GM19467 (cell line): Measurements from ENCODE around the gene ZNF711.
"Not testable (repeated sequence)": the region's sequence is repeated elsewhere in the genome, so short reads cannot be mapped to it uniquely, and the experiment has no call there.

ENCODE experiments used
- ATAC-seq: cut with Tn5 transposase; IDR thresholded peaks from one replicate; pipeline ENCODE4 v1.9.1; 2021; ENCODE audit warnings: mild to moderate bottlenecking, moderate library complexity; ENCODE audit not compliant: unreplicated experiment

Gene ZNF711

DNA sequence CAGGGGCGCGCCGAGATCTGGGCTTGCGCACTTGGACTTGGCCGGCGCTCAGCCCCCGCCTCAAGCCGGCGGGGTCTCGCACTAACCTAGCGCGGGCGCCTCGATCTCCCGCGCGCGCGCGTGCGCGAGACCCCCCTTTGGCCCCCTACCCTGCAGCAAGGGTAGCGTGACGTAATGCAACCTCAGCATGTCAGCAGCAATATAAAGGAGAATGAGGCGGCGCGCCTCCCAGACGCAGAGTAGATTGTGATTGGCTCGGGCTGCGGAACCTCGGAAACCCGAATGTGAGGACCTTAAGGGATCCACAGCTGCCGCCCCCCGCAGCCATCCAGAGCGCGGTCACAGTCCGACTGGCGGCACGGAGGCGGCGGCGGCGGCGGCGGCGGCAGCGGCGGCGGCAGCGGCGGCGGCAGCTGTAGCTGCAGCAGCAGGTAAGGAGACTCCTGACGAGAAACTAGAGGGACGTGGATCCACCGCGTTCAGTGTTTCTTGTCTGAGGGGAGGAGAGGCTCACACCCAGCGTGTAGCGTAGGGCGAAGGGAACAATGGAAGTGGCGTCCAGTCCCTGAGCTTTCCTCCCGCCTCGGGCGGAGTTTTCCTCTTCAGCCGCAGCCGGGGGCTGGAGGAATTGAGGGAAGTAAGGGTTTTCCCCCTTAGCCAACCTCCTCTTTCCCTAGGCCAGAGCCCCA is at the start of gene ZNF711, which contains the start of gene SATL1:
TSS of gene ZNF711 (plus strand) at position 231 of the 689 bp plus-strand sequence. CDS start 3,582 bp downstream, outside the sequence.
TSS of gene SATL1 (minus strand) at position 19 of the 689 bp plus-strand sequence. CDS start 134,811 bp downstream, outside the sequence.
- ATAC-seq: no peak

DNA sequence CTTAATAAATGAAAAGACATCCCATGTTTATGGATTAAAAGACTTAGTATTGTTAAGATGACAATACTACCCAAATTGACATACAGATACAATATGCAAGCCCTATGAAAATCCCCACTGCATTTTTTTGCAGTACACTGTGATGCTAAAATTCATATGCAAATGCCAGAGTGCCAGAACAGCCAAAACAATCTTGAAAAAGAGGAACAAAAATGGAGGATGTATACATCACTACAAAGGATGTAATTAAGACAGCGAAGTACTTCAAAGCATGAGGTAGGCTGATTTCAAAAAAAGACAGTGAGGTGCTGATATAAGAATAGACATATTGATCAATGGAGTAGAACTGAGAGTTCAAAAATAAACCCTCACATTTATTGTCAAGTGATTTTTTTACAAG is 47.5 kb upstream of the ZNF711 start:
- no peak for ATAC-seq

DNA sequence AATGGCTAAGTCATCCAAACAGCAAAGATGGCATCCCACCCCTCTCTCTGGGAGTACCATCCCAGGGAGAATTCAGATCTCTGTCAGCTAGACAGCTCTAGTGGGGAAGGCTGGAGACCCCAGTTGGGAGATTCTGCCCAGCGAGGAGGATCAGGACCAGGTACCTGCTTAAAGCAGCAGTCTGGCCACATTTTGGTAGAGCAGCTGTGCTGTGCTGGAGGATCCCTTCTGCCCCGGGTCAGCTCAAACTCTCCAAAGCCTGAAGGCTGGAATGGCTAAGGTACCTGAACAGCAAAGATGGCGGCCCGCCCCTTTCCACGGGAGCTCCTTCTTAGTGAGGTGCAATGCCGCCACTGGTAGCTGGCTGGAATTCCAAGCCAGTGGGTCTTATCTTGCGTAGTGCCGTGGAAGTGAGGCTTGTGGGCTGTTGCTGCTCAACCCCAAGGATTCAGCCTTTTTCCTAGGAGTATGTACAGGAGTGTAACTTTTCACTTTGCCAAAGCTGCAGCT is 40.3 kb upstream of the ZNF711 start:
- ATAC-seq: no peak

DNA sequence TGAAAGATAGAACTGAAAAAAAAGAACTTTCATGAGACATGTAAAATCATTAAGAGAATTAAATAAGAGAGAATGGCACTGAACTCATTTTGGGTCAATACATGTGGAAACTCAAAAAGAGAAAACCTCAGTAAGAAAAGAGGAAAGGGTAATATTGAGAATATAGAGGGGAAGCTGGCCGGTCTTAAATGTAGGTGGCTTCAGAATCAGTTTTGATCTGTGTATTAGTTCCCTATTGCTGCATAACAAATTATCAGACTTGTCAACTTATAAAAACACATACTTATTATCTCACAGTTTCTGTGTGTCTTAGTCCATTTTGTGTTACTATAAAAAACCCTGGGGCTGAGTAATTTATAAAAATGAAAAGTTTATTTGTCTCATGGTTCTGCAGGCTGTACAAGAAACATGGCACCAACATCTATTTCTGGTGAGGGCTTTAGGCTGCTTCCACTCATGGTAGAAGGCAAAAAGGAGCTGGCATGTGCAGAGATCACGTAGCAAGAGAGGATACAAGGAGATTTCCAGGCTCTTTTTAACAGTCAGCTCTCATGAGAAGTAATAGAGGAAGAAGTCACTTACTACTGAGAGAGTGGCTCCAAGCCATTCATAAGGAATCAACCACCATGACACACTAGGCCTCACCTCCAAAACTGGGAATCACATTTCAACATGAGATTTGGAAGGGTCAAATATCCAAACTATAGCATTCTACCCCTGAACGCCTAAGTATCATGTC is 29.8 kb upstream of the ZNF711 start:
- ATAC-seq: no peak

DNA sequence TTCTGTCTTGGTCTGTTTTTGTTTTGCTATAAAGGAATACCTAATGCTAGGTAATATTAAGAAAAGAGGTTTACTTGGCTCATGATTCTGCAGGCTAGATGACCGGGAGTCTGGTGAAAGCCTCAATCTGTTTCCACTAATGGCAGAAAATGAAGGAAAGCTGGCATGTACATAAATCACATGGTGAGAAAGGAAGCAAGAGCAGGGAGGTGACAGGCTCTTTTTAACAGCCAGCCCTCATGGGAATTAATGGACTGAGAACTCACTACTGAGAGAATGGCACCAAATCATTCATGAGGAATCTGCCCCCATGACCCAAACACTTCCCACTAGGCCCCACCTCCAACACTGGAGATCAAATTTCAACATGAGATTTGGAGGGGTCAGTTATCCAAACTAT is 27.8 kb upstream of the ZNF711 start:
- ATAC-seq: no peak

GRCh38 chrX:85221361-85221760 is 22.4 kb upstream of the ZNF711 start:
- no peak for ATAC-seq

GRCh38 chrX:85223359-85223758 is 20.4 kb upstream of the ZNF711 start:
- ATAC-seq: no peak

- ATAC-seq: no peak
Observed at GRCh38 chrX:85243155-85243554, 636 bp upstream of the ZNF711 start.

DNA sequence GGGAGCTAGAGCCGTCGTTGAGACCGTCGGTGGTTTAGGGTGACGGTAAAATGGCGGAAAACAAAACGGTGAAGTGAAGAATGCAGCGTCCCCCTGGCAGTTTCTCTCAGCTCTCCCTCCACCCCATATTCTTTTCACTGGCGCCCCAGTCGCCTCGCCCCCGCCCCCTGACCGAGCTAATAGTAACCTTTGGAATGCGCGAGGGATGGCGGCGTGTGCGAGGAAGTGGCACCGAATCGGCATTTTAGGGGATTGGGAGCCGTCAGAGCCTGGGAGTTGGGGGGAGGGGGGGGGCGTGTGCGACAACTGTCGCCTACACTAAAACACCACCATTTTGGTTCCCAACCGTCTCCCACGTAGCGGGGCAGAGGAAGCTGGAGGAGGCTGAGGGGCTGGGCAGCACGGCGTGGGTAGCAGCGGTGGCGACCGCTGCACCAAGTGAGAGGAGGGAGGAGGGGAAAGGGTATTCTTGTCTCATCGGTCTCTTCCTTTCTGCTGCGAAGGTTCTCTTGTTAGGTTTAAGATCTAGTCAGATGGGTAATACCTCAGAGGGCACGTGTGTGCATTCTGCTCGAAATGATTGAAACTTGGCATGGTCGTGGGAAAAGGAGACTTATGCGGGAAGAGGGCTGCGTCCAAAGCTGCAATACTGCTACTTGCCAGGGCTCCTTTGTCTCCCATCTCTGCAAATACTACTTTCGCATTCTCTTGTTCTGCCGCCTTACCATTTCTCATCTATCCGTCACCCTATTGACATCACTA is 840 bp downstream of the ZNF711 start:
- no peak for ATAC-seq

- not testable (repeated sequence) for ATAC-seq
Observed at GRCh38 chrX:85285286-85285685, 41.5 kb downstream of the ZNF711 start.

GRCh38 chrX:85288992-85289723 is 45.4 kb downstream of the ZNF711 start:
- no peak for ATAC-seq

- no peak for ATAC-seq
Observed at GRCh38 chrX:85303544-85303943, 59.8 kb downstream of the ZNF711 start.

GRCh38 chrX:85309717-85310116 is 65.9 kb downstream of the ZNF711 start:
- ATAC-seq: no peak

DNA sequence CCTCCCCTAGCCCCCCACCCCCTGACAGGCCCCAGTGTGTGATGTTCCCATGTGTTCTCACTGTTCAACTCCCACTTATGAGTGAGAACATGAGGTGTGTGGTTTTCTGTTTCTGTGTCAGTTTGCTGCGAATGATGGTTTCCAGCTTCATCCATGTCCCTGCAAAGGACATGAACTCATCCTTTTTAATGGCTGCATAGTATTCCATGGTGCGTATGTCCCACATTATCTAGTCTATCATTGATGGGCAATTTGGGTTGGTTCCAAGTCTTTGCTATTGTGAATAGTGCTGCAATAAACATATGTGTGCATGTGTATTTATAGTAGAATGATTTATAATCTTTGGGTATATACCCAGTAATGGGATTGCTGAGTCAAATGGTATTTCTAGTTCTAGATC is 67.6 kb downstream of the ZNF711 start:
- not testable (repeated sequence) for ATAC-seq
